ENCODE measurements around the gene KRT28.

KRT28 gene

GRCh38 chr17:40809721-40810421, 10.1 kb upstream of the KRT28 start:
- H3K27ac ChIP-seq, result no peak overlapping the region
- TF ChIP-seq CTCF (conservative IDR thresholded peaks at IDR 0.05), result no peak

- no peak overlapping the region for H3K27ac ChIP-seq
- TF ChIP-seq CTCF (conservative IDR thresholded peaks at IDR 0.05), result no peak
Observed at GRCh38 chr17:40806131-40806530, 6.4 kb upstream of the KRT28 start.

- TF ChIP-seq CTCF (conservative IDR thresholded peaks at IDR 0.05), result peak; percentile 96
- H3K27ac ChIP-seq, result peak overlapping the region; percentile 57
Observed at GRCh38 chr17:40803617-40804082, 3.9 kb upstream of the KRT28 start.

- no peak for TF ChIP-seq CTCF (conservative IDR thresholded peaks at IDR 0.05)
- H3K27ac ChIP-seq, result no peak overlapping the region
Observed at GRCh38 chr17:40801157-40801556, 1.4 kb upstream of the KRT28 start.

GRCh38 chr17:40800381-40800780, 622 bp upstream of the KRT28 start:
- no peak for TF ChIP-seq CTCF (conservative IDR thresholded peaks at IDR 0.05)
- H3K27ac ChIP-seq, result no peak overlapping the region

GRCh38 chr17:40796846-40797245, 2.9 kb downstream of the KRT28 start:
- H3K27ac ChIP-seq, result no peak overlapping the region
- no peak for TF ChIP-seq CTCF (conservative IDR thresholded peaks at IDR 0.05)

GRCh38 chr17:40795019-40795667, 4.6 kb downstream of the KRT28 start:
- TF ChIP-seq CTCF (conservative IDR thresholded peaks at IDR 0.05), result no peak

More at GRCh38 chr17:40795019-40795667, 4.6 kb downstream of the KRT28 start:
- peak overlapping the region; percentile 73 for H3K27ac ChIP-seq

Measured in VCaP (cell line).